HG03354 (cell line): ENCODE measurements around the gene VAMP1.
"Not testable (repeated sequence)": the region's sequence is repeated elsewhere in the genome, so short reads cannot be mapped to it uniquely, and the experiment has no call there.

Source experiments
- ATAC-seq: cut with Tn5 transposase; IDR thresholded peaks from one replicate; pipeline ENCODE4 v1.9.1; 2021; ENCODE audit warnings: mild to moderate bottlenecking; ENCODE audit not compliant: unreplicated experiment, poor library complexity, severe bottlenecking

The VAMP1 gene

DNA sequence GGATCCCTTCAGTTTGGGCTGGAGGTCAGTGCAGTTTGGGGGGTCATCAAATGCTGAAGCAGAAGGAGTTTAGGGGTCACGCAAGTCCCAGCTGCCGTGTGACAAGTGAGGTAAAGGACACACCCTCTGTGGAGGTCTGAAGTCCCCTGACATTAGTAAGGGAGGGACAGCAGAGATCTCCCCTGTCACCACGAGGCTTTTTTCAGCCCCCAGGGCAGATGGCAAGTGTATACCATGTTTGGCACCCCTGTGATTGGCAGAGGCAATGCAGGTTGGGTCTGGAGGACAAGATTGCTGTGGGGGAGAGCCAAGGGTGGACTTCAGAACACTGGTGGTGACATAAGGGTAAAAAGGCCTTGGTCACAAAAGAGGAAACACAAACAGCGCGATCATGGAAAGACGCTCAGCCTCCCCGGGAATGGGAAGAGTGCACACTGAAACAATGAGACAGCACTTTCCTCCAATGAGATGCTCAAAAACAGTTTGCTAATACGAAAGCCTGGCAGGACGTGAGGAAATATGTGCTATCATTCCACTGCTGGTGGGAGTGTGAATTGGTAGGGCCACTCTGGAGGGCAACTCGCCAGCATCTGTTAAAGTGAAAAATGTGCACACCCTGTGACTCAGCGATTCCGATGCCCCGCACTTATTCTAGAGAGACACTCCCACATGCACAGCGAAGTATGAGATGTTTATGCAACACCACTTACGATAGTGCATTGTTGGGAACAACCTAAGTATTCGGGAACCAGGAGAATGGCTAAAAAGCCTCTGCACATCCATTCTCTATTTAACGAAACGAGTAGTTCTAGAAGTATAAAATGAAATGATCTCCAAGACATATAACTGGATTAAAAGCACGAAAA is 40.1 kb downstream of the VAMP1 start:
- ATAC-seq: no peak

DNA sequence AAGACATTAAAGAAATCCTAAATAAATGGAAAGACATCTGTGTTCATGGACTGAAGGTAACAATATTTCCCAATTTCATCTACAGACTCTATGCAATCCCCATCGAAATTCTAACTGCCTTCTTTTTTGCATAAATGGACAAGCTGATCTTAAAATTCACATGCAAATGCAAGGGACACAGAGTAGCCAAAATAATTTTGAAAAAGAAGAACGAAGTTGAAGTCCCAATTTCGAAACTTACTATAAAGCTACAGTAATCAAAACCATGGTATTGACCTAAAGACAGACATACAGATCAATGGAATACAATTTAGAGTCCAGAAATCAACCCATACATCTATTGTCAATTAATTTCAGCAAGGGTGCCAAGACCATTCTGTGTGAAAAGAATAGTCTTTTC is 42.2 kb downstream of the VAMP1 start:
- no peak for ATAC-seq

DNA sequence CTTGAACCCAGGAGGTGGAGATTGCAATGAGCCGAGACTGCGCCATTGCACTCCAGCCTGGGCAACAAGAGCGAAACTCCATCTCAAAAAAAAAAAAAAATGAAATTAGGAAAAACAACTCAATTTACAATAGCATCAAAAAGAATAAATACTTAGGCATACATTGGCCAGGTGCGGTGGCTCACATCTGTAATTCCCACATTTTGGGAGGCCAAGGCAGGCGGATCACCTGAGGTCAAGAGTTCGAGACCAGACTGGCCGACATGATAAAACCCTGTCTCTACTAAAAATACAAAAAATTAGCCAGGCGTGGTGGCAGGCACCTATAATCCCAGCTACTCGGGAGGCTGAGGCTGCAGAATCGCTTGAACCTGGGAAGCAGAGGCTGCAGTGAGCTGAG is 42.7 kb downstream of the VAMP1 start:
- ATAC-seq: not testable (repeated sequence)

DNA sequence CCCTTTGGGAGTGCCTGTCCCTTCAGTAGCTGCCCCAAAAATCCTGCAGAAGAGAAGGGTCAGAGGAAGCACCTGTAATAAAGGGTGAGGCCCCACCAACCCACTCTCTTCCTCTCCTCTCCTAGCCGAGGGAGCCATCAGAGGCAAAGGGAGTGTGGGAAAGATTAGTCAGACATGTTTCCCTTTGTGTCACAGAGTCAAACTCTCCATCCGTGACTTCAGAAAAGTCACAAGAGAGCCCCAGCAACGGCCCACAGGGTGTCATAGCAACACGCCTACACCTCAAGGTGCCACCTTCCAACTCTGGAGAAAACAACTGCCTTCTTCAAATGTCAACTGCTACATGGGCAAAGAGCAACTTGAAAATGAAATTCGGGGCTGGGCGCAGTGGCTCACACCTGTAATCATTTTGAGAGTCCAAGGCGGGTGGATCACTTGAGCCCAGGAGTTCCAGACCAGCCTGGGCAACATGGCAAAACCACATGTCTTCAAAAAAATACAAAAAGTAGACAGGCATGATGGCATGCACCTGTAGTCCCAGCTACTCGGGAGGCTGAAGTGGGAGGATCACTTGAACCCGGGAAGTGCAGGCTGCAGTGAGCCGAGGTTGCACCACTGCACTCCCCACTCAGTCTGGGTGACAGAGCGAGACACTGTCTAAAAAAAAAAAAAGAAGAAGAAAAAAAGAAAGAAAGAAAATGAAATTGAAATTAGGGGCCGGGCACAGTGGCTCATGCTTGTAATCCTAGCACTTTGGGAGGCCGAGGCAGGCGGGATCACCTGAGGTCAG is 43.4 kb downstream of the VAMP1 start:
- ATAC-seq: peak; percentile 81

DNA sequence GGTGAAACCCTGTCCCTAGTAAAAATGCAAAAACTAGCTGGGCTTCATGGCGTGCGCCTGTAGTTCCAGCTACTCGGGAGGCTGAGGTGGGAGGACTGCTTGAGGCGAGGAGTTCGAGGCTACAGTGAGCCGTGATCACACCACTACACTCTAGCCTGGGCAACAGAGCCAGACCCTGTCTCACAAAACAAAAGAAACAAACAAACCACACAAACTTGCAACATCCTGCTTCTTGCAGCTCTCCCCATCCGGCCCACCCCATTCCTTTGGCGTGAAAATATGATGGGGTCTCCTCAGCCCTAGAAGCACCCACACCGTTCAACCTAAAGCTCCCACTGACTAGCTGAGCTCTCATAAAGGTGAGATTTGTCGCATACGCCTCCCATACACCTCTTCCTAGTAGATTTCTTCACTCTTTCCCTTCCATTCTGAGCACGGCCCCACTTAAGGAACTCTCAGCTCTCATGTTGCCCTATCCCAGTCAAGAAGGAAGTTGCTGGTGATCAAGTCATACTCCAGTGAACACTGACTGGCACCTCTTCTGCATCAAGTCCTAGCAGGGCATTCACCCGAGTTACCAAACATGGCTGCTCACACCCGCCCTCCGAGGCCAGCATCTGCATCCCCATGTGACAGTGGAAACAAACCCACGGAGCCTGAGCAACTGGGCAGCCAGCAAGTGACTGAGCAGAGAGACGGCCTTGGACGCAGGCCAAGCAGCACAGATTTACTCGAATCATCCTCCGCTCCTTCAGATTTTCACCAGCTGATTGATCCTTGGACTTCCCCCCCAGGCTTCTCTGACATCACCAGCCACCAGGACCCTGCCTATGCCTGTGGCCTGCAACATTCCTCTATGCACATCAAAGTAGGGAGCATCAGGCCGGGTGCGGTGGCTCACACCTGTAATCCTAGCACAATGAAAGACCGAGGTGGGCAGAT is 44.6 kb downstream of the VAMP1 start:
- no peak for ATAC-seq

DNA sequence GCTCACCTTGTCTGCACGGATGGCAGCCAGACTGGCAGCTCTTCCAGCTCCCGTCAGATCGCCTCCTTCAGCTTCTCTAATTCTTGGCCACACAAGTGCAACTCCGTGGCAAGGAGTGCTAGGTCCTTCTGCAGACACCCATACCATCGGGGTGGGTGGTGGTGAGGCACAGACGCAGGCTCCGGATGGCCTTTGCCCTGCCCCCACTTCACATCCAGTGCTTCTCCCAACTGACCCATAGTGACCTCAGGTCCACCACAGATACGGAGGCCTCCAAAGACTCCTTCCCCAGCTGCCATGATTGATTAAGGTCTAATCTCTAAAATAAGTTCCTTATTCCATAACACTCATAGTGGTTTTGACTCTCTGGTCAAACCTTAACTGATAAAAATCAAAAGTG is 45.6 kb downstream of the VAMP1 start:
- ATAC-seq: no peak

DNA sequence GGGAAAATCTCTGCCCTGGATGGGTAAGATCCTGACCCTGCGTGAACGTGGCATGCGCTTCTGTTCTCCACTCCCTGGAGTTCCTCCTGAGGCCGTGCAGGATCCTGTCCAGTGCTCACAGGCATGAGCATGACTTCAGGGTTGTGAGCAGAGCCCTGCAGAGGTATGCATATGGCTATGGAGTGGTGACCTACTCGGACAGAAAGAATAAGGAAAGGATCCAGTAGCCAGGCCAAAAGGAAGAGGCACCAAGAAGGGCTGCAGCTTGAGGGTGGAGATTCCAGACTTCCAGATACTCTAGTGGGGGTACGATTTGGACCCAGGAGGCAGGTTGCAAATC is 46.5 kb downstream of the VAMP1 start:
- ATAC-seq: no peak

DNA sequence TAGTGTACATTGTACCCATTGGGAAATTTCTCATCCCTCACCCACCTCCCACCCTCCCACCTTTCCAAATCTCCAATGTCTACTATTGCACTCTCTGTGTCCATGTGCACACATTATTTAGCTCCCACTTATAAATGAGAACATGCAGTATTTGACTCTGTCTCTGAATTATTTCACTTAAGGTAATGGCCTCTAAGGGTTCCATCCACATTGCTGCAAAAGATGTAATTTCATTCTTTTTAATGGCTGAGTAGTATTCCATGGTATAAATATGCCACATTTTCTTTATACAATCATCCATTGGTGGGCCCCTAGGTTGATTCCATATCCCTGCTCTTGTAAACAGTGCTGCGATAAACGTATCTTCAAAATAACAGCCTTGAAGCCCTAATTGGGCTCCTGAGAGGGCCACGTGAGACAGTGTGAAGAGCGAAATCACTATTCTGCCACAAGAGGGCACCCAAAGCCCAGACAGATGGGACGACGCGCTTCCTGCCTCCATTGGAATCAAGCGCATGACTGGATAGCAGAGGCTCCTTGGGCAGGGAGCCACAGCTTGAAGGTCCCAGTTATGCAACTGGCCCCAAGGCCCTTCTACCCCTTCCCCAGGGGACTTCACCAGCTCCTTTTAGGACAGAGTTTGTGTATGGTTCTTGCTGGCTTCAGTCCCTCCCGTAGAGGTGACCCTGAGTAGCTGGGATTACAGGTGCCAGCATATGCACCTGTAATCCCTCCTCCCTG is 47.0 kb downstream of the VAMP1 start:
- ATAC-seq: peak; percentile 37

DNA sequence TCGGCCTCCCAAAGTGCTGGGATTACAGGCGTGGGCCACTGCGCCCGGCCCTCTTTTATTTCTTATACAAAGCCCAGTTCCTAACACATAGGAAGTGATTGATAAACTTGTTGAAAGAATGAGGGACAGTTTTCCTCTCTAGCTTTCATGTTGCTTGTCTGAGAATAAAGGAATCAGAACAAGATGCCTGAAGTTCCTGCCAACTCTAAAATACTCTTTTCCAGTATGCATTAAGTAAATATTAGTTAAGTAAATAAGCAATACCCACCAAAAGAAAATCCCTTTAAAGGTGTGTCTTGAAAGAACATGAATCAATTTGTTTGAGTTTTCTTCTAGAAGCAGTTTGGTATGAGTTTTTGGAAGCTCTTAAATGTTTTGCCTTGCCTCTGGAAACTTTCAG is 50.1 kb downstream of the VAMP1 start:
- ATAC-seq: no peak

DNA sequence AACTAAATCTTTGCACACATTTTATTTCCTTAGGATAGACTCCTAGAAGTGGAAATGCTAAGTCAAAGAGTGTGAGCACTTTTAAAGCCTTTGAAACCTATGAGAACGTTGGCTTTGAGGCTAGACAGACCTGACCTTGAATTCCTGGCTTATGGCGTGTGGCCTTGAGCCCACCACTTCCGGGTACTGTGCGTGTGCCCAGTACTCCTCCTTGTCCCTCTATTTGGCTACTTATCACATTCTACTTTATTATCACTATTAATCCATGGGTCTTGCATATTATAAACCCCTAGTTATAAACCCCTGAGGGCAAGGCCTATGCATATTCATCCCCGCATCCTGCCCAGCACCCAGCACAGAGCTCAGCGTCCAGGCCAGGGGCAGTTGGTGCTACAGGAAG is 51.7 kb downstream of the VAMP1 start:
- ATAC-seq: no peak

DNA sequence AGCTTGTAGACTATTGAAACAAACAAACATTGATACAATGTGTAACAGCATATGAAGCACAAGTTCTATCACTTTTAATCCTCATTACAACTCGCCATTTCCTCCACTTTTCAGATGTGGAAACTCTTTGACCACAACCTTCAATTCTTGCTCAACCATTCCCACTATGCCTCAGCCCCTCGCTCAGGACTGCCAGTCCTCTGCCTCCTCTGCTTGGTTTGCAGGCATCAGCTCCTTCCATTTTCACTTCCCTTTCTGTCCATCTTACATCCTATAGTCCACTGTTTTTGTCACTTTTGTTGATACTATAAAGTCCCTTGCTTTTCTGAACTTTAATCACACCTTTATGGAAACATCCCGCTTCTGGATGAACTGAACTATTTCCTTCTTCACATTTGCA is 53.9 kb downstream of the VAMP1 start:
- no peak for ATAC-seq
